Inflammatory macrophage treated with lipopolysaccharide for 4 hours (primary cell): Measurements from ENCODE around the gene OLFML2A.
"Not testable (repeated sequence)": the region's sequence is repeated elsewhere in the genome, so short reads cannot be mapped to it uniquely, and the experiment has no call there.

ENCODE experiments used
- DNase-seq: peaks from one replicate; pipeline ENCODE4 v3.0.0-alpha.2; 2020

OLFML2A gene

GRCh38 chr9:124761710-124762109 is 15.2 kb upstream of the OLFML2A start:
- DNase-seq = no peak

- no peak for DNase-seq
Measured at GRCh38 chr9:124762633-124763032, 14.3 kb upstream of the OLFML2A start.

DNA sequence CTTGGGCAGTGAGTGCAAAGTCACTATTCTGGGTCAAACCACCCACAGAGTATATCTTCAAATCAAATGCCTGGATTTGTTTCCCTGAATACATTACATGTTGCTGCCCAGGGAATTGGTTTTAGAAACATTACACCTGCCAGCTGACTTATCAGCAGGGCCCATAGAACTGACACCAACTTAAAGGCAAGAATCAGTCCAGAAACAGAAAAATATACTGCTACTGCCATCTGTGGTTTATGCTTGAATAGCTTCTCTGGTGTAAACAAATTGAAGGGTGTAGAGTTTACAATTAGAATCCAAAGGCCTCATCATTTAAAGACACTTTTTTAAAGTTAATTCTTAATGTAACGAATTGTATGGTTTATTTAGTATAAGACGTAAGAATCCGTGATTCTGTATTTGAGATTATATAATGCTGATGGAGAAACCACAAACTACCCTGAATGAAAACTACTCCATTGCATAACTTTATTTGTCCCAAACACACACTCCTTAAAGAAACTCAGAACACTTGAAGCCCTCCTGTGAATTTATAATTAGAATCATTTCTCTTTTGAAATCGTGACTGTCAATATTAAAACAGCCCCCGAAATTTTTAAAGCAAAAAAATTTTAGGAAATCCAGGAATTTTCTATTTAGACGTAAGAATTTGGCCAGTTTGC is 12.0 kb upstream of the OLFML2A start:
- peak; percentile 38 for DNase-seq

GRCh38 chr9:124765439-124765835 is 11.5 kb upstream of the OLFML2A start:
- no peak for DNase-seq

DNA sequence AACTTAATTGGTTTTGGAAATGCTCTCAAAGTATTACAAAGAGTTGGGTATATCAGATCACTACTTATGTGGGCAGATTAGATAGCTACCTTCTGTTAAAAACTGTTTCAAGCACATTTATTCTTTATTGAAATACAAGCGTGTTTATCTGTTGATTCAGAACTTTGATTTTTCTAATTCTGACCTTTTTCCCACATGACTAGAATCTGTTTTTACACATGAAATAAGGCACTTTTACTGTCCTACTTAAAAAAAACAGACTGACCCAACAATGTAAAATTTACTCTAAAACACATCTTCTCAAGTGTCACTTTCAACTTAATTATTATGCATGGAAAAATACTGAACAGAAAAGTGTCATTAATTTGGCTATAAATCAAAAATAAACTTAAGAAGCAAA is 10.6 kb upstream of the OLFML2A start:
- DNase-seq = no peak

DNA sequence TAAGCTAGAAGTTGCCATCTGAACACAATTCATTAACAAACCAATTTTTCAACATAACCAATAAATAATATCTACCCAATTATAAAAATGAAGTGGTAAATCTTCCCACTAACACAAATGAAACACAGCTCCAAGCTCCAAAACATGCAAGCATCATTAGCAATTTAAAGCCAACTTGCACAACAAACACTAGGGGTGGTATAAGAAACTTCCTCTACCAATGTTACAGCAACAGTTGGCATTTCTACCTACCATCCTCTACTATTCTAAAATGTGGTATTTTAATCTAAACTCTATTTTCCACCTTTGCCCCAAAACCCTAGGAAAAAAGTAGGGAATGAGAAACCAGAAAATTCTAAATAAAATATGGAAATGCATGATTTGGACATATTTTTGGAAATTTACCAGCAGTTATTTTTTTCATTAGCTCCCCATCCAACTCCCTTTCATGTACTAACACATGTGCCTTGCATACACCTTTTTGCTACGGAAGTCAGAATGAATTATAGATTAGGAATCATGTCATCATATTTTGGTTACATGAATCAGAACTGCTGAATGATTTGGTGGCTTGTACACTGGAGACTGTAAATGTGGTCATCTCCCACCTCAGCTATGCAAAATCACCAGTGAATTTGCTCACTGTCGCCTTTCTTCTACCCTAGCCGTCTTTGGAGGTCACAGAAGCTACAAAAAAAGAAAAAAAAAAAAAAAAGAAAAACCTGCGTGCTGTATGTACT is 9.9 kb upstream of the OLFML2A start:
- DNase-seq = peak; percentile 34

- DNase-seq = peak; percentile 7
Measured at GRCh38 chr9:124767821-124768220, 9.1 kb upstream of the OLFML2A start.

DNA sequence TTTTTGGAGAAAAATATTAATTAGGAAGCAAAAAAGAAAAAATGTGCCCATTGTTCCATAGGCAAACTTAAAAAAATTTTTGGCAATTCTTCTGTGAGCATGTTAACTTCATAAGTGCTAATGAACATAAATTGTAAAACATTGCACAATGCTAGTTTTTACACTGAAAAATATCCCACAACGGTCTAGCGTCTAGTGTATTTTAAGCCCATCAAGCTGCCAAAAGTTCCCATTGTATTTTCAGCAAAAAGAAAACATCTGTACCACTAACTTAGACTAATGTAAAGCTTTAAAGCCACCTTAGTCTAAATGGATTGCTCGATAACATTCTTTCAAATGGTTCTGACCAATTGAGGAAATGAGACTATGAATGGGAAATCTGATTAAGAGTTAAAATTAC is 8.6 kb upstream of the OLFML2A start:
- peak; percentile 10 for DNase-seq

GRCh38 chr9:124768750-124769548 is 8.0 kb upstream of the OLFML2A start:
- no peak for DNase-seq

DNA sequence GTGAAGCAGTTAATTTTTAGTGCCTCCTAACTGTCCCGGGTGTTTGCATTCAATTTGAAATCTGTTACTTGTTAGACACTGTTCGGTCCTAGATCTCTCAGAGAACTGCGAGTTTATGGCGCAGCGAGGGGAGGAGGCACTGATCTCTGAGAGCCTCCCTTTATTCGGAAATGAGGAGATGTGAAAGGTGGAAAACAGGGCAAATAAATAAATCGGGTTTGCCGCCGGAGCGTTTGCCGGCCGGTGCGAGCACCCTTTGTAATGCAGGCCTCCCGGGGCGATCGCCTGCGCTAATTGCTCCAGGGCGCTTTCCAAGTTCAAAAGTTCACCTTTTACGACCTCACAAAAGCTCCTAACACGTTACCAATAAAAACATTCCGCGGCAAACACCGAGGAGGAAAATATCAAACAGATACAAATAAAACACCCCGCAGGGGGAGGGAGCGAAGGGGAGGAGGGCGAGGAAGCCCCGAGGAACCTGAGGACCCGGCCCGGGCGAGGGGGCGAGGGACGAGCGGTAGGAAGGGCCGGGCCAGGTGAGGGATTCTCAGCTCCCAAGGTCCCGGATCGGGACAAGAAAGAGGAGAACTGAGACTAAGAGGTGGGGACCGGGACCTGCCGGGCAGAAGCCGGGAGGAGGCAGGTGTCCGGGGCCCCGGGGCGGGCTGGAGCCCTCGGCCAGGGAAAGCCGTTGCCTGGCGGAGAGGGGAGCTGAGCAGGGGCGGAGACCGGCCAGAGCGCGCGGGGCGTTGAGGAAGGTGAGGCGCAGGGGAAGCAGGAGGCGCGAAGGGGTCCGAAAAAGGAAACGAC is 7.2 kb upstream of the OLFML2A start:
- no peak for DNase-seq

DNA sequence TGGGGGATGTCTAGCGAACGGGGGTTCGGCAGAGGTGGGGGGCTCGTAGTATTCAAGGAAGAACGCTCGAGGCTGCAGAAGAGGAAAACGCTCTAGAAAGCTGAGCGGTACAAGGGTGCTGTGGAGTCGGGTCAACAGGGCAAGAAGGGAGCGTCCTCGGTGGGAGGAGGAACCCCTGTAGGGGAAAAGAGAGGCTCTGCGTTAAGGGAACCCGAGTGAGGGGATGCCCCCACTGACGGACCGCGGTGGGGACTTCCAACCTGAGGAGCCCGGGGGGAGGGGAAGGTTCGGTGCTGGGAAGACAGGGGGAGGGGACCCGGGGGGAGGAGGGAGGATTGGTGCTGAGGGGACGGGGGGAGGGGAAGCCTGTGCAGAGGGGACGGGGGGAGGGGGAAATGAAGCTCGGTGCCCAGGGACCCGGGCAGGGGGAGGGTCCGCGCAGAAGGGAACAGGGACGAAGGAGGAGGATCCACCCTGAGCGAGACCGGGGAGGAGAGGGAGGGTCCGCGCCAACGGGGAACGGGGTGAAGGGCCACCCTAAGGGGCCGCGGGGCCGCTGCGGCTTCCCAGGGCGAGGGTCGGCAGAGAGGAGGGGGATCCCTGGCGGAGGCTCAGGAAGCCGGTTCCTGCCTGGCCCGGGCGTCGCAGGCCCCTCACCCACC is 6.4 kb upstream of the OLFML2A start:
- peak; percentile 24 for DNase-seq

GRCh38 chr9:124771021-124771866 is 5.7 kb upstream of the OLFML2A start, which contains the start of gene NR6A1:
NR6A1 (minus strand) TSS chr9:124771311.
- peak; percentile 98 for DNase-seq

DNA sequence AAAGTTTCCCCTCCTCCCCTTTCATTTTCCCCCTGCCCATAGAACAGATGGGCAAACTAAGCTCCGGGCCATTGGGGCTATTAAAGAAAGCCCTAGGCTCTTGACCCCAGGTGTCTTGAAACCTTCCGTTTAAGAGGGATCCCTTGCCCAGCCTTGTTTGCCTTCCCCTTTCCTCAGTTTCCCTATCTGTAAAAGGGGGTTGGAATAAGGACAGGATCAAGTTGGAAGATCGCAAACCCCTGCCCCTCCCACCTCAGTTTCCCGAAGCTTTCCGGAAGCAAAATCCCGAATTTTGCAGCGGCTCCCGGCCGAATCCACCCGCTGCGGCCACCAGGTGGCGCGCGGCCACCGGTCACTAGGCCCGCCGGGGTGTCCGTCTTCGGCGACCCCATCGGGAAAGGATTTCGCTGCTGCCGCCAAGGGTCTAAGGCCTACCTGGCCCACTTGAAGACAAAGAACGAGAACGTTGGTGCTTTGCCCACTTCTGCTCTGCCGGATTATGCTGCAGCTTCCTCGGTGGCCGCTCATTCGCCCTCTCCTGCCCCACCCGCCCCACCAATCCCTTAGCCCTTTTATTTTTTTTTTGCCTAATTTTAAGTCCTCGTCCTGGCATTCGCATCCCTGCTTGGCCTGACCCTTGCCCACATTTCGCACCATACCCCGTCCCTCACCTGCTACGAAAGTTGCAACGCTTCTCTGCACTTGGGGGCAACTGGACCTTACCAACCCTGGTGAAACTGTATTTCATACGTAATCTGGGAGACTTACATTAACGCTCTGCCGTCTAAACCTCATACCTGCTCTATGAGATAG is 4.9 kb upstream of the OLFML2A start:
- DNase-seq = peak; percentile 55

DNA sequence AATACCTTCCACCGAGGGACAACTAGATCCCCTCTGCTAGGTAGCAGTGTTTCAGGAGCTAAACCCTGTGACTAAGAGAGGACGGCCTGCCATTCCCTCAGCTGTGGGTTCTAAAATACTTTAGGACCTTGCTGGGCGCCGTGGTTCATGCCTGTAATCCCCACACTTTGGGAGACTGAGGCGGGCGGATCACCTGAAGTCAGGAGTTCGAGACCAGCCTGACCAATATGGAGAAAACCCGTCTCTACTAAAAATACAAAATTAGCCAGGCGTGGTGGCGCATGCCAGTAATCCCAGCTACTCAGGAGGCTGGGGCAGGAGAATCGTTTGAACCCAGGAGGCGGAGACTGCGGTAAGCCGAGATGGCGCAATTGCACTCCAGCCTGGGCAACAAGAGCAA is 4.1 kb upstream of the OLFML2A start:
- DNase-seq = not testable (repeated sequence)

GRCh38 chr9:124773473-124774128 is 3.3 kb upstream of the OLFML2A start:
- no peak for DNase-seq

- DNase-seq = peak; percentile 80
Measured at GRCh38 chr9:124774129-124774978, 2.6 kb upstream of the OLFML2A start.

- no peak for DNase-seq
Measured at GRCh38 chr9:124776618-124776953, 347 bp upstream of the OLFML2A start.

DNA sequence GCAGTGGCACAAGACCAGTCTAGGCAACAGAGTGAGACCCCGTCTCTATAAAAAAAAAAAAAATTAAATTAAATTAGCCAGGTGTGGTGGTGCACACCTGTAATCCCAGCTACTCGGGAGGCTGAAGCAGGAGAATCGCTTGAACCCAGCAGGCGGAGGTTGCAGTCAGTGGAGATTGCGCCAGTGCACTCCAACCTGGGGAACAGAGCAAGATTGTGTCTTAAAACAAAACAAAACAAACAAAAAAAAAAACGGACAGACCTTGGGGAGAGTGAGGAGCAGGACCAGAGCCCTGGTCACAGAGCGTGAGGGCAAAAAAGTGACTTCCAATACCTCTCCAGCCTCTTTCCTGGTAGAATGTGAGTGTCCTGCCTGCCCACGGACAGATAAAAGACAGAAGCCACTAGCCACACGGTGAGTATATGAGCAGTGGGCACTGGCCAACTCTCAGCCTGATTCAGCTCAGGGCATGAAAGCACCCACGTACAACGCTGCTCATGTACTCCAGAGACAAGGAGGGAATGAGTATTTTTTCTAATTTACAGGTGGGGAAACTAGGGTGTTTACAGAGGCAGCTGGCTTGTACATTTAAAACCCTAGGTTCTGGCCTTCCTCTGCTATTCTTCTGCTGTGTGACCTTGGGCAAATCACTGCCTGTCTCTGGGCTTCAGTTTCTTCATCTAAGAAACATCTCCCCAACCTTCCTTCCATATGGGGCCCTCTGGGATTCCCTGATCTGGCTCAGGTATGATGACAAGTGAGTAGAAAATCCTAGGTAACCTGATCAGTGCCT is 1.8 kb downstream of the OLFML2A start:
- no peak for DNase-seq
